ENCODE data around the gene CDH12.

The CDH12 gene

GRCh38 chr5:22249209-22249729 lies 603.9 kb downstream of the CDH12 start:
- Histone ChIP-seq H3K27ac (ENCODE audit: low read depth, low read length, poor library complexity, severe bottlenecking) (no peak overlapping the region), H4K20me1 (ENCODE audit: insufficient read depth, low read length) (no peaks in the 10 kb centered on the region), H3K36me3 (ENCODE audit: insufficient read depth, low read length) (no peaks in the 10 kb centered on the region), H3K9me3 (ENCODE audit: low read length) (no peaks in the 10 kb centered on the region), H3K79me2 (ENCODE audit: insufficient read depth, low read length) (no peaks in the 10 kb centered on the region), H3K4me1 (ENCODE audit: insufficient read depth, low read length, severe bottlenecking) (no peaks in the 10 kb centered on the region), H3K4me2 (ENCODE audit: low read length) (no peak overlapping the region), H3K27me3 (ENCODE audit: insufficient read depth, low read length) (no peaks in the 10 kb centered on the region), H3K9ac (ENCODE audit: low read length) (no peak overlapping the region), H3F3A (ENCODE audit: insufficient read depth, low read length) (no peaks in the 10 kb centered on the region), H3K9me2 (ENCODE audit: low read depth, low read length) (no peaks in the 10 kb centered on the region), H3K4me3 (ENCODE audit: low read depth, low read length, poor library complexity, severe bottlenecking) (no peak overlapping the region), H2AFZ (ENCODE audit: low read length) (no peak overlapping the region)
- TF ChIP-seq, protein P1, sequence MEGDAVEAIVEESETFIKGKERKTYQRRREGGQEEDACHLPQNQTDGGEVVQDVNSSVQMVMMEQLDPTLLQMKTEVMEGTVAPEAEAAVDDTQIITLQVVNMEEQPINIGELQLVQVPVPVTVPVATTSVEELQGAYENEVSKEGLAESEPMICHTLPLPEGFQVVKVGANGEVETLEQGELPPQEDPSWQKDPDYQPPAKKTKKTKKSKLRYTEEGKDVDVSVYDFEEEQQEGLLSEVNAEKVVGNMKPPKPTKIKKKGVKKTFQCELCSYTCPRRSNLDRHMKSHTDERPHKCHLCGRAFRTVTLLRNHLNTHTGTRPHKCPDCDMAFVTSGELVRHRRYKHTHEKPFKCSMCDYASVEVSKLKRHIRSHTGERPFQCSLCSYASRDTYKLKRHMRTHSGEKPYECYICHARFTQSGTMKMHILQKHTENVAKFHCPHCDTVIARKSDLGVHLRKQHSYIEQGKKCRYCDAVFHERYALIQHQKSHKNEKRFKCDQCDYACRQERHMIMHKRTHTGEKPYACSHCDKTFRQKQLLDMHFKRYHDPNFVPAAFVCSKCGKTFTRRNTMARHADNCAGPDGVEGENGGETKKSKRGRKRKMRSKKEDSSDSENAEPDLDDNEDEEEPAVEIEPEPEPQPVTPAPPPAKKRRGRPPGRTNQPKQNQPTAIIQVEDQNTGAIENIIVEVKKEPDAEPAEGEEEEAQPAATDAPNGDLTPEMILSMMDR (IDR thresholded peaks at IDR 0.05; ENCODE audit: low read length): no peak
- no peak for TF ChIP-seq EZH2 (IDR thresholded peaks at IDR 0.05; ENCODE audit: borderline replicate concordance, low read length)

DNA sequence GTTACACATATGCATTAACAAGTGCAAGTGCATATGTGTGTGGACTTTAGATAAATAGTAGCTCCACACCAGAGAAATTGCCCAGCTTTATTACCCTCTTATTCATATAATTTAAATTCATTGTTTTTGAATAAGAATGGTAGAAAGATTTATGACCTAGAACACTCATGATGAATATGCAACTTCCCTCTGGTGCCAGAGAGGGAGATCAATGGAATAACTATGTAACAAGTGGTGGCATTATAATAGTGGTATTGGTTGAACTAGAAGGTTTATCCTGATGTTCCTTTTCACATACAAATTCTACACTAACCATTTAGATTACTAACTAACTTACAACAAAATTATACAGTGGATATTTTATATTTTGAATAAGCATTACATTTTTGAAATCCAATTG lies 607.4 kb downstream of the CDH12 start:
- Histone ChIP-seq H3K79me2 (ENCODE audit: insufficient read depth, low read length) (no peaks in the 10 kb centered on the region), H4K20me1 (ENCODE audit: insufficient read depth, low read length) (no peaks in the 10 kb centered on the region), H2AFZ (ENCODE audit: low read length) (no peak overlapping the region), H3K36me3 (ENCODE audit: insufficient read depth, low read length) (no peaks in the 10 kb centered on the region), H3K9me2 (ENCODE audit: low read depth, low read length) (no peaks in the 10 kb centered on the region), H3F3A (ENCODE audit: insufficient read depth, low read length) (no peaks in the 10 kb centered on the region), H3K27me3 (ENCODE audit: insufficient read depth, low read length) (no peaks in the 10 kb centered on the region), H3K9ac (ENCODE audit: low read length) (no peak overlapping the region), H3K9me3 (ENCODE audit: low read length) (no peaks in the 10 kb centered on the region), H3K4me1 (ENCODE audit: insufficient read depth, low read length, severe bottlenecking) (no peaks in the 10 kb centered on the region), H3K4me3 (ENCODE audit: low read depth, low read length, poor library complexity, severe bottlenecking) (no peak overlapping the region), H3K27ac (ENCODE audit: low read depth, low read length, poor library complexity, severe bottlenecking) (no peak overlapping the region), H3K4me2 (ENCODE audit: low read length) (no peak overlapping the region)
- no peak for TF ChIP-seq EZH2 (IDR thresholded peaks at IDR 0.05; ENCODE audit: borderline replicate concordance, low read length)
- TF ChIP-seq, protein P1 (IDR thresholded peaks at IDR 0.05; ENCODE audit: low read length): no peak

GRCh38 chr5:22242532-22242931 lies 610.6 kb downstream of the CDH12 start:
- Histone ChIP-seq H3K79me2 (ENCODE audit: insufficient read depth, low read length) (no peaks in the 10 kb centered on the region), H3K36me3 (ENCODE audit: insufficient read depth, low read length) (no peaks in the 10 kb centered on the region), H3F3A (ENCODE audit: insufficient read depth, low read length) (no peaks in the 10 kb centered on the region), H3K27me3 (ENCODE audit: insufficient read depth, low read length) (no peaks in the 10 kb centered on the region), H3K27ac (ENCODE audit: low read depth, low read length, poor library complexity, severe bottlenecking) (no peak overlapping the region), H3K9me2 (ENCODE audit: low read depth, low read length) (no peaks in the 10 kb centered on the region), H2AFZ (ENCODE audit: low read length) (no peak overlapping the region), H3K9me3 (ENCODE audit: low read length) (no peaks in the 10 kb centered on the region), H3K4me3 (ENCODE audit: low read depth, low read length, poor library complexity, severe bottlenecking) (no peak overlapping the region), H3K4me1 (ENCODE audit: insufficient read depth, low read length, severe bottlenecking) (no peaks in the 10 kb centered on the region), H4K20me1 (ENCODE audit: insufficient read depth, low read length) (no peaks in the 10 kb centered on the region), H3K9ac (ENCODE audit: low read length) (no peak overlapping the region), H3K4me2 (ENCODE audit: low read length) (no peak overlapping the region)
- TF ChIP-seq, protein P1 (IDR thresholded peaks at IDR 0.05; ENCODE audit: low read length): no peak
- TF ChIP-seq EZH2 (IDR thresholded peaks at IDR 0.05; ENCODE audit: borderline replicate concordance, low read length): no peak

Measured in OCI-LY1 (cell line).